ENCODE measurements around the gene TACC2.
"Not testable (repeated sequence)": the region's sequence is repeated elsewhere in the genome, so short reads cannot be mapped to it uniquely, and the experiment has no call there.

Gene TACC2

GRCh38 chr10:121990015-121990677, 1.2 kb downstream of the TACC2 start:
- DNase-seq, result no peak

GRCh38 chr10:121991727-121992126, 2.8 kb downstream of the TACC2 start:
- not testable (repeated sequence) for DNase-seq

DNA sequence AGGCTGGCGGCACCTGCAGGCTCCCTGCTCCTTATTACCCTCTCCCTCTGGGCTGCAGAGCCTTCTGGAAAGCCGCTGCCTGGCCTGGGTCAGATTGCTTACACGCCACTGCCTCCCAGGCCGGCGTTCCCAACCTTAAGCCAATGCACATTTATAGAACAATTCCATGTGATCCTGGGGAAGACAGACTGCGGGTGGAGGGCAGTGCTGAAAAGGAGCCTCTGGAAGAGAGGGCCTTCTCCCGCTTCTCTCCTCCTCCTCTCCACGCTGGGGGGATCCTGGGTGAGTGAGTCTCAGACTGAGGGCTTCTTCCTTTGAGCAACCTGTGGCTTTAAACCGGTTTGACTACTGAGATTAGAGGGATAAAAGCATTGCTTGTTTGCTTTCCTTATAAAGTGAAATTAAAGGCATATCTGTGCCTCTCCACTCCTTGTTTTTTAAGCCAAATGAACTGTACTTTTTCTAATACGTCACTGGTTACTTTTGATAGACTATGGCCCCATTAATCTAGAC, 5.5 kb downstream of the TACC2 start:
- DNase-seq, result no peak

- no peak for DNase-seq
These were observed 9.5 kb downstream of the TACC2 start for GRCh38 chr10:121998462-121998861.

- DNase-seq, result no peak
These were observed 10.3 kb downstream of the TACC2 start for GRCh38 chr10:121999301-121999700.

DNA sequence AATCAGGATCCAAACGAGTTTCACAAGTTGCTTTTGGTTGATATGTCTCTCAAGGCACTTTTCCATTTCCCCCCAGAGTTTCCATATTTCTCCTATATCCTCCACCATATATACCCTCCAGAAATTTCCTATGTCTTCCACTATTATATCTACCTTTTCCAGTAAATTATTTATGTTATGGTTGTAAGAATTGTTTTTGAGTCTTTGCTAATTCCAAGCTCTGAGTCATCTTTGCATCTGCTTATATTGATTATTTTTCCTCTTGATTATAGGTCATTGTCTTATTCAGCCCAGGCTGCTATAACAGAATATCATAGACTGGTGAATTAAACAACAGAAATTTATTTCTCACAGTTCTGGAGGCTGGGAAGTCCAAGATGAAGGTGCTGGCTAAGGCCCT, 12.7 kb downstream of the TACC2 start:
- no peak for DNase-seq

DNA sequence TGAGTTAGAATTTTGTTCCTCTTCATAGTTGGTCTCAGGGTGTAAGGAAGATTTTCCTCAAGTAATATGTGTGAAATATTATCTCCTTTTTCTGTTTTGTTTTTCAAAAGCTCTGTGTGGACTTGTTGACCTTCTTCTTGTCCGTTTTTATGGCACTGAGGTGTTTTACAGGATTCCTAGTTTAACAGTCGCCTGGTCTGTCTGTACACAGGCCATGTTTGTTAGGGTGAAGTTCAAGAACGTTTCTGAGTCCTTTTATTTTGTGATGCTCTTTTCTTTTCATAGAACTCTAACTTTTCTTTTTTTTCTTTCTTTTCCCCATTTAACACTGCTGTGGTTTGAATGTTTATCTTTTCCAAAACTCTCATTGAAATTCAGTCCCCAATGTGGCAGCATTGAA, 18.5 kb downstream of the TACC2 start:
- no peak for DNase-seq

GRCh38 chr10:122010405-122011050, 21.6 kb downstream of the TACC2 start:
- peak; percentile 20 for DNase-seq

DNA sequence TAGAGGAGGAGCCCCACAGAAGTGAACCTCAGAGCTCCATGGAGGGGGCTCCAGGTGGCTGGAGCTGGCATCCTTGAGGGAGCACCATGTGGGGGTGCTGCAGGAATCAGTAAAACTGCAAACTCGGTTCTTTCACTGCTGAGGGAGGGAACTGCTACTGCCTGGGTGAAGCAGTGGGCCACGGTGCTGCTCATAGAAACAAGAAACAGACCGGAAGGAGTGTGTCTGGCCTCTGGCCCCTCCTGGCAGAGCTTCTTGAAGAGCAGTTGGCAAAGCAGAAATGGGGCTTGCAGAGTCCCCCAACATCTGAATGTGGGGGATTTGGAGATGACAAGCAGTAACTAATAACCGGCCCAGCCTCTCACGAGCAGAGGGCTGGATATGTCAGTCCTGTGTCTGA, 23.8 kb downstream of the TACC2 start:
- DNase-seq, result no peak

DNA sequence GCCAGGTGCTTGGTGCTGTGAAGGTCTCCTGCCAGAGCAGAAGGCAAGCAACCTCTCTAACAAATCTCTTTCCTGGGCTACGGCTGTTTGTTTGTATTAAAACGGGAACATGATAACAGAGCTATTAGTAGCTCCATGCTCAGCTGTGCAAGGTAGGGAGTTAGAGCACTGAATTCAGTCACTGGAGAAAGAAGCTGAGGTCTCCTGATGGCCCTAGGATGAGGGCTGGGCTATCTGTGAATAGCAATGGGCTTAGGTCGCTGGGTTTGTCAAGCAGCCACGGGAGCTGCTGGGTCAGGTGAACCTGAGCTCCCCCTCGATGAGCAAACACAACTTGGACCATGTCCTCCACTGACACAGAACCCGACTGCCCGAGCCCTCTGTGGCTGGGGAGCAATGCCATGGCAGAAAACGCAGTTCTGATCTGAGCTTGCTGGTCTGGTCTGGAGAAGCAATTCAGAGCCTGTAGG, 24.4 kb downstream of the TACC2 start:
- DNase-seq, result no peak

- DNase-seq, result no peak
These were observed 25.8 kb downstream of the TACC2 start for GRCh38 chr10:122014652-122015248.

- DNase-seq, result not testable (repeated sequence)
These were observed 29.0 kb downstream of the TACC2 start for GRCh38 chr10:122017926-122018325.

DNA sequence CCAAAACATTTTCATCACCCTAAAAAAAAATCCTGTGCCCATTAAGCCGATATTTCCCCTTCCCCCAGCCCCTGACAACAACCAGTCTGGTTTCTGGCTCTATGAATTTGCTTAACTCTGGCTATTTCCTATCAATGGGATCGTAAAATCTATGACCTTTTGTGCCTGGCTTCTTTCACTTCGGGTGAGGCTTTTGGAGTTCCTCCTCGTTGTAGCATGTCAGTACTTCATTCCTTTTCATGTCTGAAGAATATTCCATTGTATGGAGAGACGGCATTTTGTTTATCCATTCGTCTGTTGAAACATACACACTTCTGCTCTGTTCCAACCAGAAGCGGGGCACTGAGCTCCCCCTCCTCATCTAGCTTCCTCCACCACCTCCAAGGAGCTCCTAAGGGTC, 29.5 kb downstream of the TACC2 start:
- no peak for DNase-seq

DNA sequence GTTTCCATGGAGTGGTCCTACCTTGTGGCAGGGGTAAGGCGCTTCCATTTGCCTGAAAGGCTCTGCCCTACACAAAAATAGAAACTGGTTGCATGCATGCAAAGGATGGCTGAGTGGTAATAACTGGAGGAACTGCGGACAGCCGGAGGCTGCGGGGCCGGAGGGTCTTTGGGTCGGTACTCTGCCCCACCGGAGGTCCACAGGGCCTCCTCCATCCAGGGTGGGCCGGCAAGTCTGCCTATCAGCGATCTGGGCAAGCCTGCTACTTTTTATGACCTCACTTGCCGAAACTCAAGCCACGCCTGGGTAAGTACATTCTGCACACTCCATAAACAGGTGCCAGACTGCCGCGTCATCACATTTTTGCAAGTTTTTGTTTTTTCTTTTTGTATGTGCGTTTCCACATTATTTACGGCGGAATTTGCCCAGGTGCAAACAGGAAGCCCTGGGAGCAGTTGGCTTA, 30.0 kb downstream of the TACC2 start:
- DNase-seq, result no peak

DNA sequence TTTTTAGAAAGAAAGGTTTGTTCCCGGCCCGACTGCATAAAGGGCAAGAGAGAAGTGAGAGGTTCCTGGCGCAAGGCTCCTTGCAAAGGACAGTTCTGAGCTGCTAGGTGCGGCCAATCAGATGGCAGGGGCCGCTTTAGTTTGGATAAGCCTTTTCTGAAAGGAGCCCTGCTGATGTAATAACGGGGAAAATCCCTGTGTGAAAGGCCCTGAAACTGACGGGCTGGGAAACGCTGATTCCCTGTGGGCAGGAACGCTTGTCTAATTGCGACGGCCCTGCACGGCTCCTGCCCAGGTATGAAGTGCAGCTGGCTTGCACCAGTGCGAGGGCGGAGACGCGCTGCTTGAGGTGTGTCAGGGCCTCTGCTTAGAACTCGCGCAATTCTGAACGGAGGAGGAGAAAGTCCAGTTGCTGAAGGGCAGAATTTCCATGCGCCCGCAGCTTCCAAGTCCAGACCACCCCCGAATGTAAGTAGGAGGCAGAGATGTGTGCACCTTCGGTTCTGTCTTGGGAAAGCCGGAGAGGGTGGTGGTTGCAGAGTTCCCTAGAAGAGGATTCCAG, 30.5 kb downstream of the TACC2 start:
- DNase-seq, result no peak

GRCh38 chr10:122020226-122020625, 31.3 kb downstream of the TACC2 start:
- DNase-seq, result no peak

- DNase-seq, result no peak
These were observed 32.4 kb downstream of the TACC2 start for GRCh38 chr10:122021379-122021778.

DNA sequence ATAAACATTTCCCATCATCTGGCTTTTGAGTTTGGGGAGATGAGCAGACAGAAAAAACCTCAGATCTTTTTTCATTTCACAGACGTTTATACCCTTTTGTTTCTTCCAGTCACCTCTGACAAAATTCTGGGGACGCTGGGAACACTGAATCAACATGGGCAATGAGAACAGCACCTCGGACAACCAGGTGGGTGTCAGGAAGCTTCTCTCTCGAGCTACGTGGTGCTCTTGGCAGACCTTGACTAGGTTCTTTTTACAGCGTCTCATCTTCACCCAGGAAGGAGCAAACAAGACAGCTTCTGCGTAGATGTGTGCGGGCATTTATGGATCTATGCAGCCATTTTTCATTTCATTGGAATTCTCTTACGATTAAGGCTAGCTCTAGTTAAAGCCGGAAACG, 32.9 kb downstream of the TACC2 start:
- DNase-seq, result no peak

DNA sequence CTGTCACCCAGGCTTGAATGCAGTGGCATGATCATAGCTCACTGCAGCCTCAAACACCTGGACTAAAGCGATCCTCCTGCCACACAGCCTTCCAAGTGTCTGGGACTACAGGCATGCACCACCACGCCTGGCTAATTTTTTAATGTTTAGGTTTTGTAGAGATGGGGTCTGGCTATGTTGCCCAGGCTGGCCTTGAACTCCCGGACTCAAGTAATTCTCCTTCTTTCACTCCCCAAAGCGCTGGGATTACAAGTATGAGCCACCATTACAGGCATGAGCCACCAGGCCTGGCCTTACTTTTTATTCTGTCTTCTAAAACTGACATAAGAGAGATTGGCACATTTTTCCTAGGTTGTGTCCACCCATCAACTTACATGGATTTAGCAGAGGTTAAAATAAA, 33.3 kb downstream of the TACC2 start:
- no peak for DNase-seq

DNA sequence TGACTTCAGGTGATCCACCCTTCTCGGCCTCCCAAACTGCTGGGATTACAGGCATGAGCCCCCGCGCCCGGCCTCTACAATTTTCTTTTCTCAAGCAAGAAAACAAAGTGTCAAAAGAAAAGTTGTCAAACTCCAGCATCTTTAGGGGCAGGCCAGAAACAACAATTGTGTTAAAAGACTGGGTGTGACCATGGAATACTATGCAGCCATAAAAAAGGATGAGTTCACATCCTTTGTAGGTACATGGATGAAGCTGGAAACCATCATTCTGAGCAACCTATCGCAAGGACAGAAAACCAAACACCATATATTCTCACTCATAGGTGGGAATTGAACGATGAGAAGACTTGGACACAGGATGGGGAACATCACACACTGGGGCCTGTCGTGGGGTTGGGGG, 34.3 kb downstream of the TACC2 start:
- DNase-seq, result not testable (repeated sequence)

GRCh38 chr10:122029499-122030199, 40.7 kb downstream of the TACC2 start:
- no peak for DNase-seq

DNA sequence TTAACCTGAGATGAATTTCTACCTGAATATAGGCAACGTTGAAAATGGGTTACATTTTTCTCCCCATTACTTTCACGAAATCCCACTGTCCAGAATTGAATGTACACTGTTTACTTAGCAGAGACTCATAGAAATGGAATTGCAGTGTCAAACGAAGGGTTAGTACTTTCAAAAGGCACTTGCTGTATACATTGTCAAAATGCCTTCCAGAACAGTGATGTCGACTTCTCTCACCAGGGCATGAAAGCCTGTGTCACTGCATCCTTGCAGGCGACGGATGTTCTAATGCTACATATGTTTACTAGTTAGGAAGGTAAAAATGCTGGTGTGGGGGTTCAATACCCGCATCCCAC, 41.2 kb downstream of the TACC2 start:
- no peak for DNase-seq
